Measurements from ENCODE around the gene CRYBG1. TPM values are rescaled to one million over a fixed set of nuclear protein-coding genes. Genes with fewer than 3 reads are reported as not detected.
"Not testable (repeated sequence)": the region's sequence is repeated elsewhere in the genome, so short reads cannot be mapped to it uniquely, and the experiment has no call there.

Gene CRYBG1
- polyA plus RNA-seq, 1 donor (not counting 4 experiments of a cell fraction or from before 2014, with no cell fraction given): 54.7 TPM

DNA sequence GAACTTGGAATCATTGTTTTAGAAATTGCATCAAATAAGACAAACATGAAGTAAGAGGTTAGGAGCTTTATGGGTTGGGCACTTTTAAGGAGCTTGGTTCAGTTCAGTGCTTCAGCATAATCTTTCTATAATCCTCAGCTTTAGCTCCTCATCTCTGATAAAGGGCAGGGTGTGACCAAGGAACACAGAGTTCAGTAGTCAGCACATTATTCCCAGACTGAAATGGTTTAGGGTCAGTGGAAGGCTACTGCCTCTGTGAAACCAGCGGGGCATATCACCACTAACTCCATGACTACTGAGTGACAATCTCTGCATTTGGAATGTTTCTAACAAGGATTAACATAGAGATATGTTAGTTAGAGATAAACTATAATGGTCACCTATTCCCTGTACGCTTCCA is 36.9 kb downstream of the CRYBG1 start:
- no peaks in the 10 kb centered on the region for H3K9me1 ChIP-seq (ENCODE audit: control insufficient read depth, extremely low read depth, insufficient read depth, low read length)
- H3K4me1 ChIP-seq (ENCODE audit: control insufficient read depth, extremely low read depth, insufficient read depth, low read length): no peaks in the 10 kb centered on the region
- TF ChIP-seq, protein P1, sequence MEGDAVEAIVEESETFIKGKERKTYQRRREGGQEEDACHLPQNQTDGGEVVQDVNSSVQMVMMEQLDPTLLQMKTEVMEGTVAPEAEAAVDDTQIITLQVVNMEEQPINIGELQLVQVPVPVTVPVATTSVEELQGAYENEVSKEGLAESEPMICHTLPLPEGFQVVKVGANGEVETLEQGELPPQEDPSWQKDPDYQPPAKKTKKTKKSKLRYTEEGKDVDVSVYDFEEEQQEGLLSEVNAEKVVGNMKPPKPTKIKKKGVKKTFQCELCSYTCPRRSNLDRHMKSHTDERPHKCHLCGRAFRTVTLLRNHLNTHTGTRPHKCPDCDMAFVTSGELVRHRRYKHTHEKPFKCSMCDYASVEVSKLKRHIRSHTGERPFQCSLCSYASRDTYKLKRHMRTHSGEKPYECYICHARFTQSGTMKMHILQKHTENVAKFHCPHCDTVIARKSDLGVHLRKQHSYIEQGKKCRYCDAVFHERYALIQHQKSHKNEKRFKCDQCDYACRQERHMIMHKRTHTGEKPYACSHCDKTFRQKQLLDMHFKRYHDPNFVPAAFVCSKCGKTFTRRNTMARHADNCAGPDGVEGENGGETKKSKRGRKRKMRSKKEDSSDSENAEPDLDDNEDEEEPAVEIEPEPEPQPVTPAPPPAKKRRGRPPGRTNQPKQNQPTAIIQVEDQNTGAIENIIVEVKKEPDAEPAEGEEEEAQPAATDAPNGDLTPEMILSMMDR (optimal IDR thresholded peaks at IDR 0.05 in 1 of 3, IDR thresholded peaks at IDR 0.05 in 1 of 3, conservative IDR thresholded peaks at IDR 0.05 in 1 of 3; ENCODE audit: extremely low read depth in 1 of 3, insufficient read depth in 2 of 3, low read length in 3 of 3): no peak
- no peak for TF ChIP-seq EZH2 (IDR thresholded peaks at IDR 0.05; ENCODE audit: low read length)
- peaks cover 1% of the 10 kb centered on the region for H3K79me2 ChIP-seq (ENCODE audit: control insufficient read depth, insufficient read depth, low read length)
- no peak overlapping the region for H2AFZ ChIP-seq (ENCODE audit: control insufficient read depth, low read length)
- no peaks in the 10 kb centered on the region for H4K20me1 ChIP-seq (ENCODE audit: control insufficient read depth, extremely low read depth, insufficient read depth, low read length)
- no peaks in the 10 kb centered on the region for H3K27me3 ChIP-seq (ENCODE audit: control insufficient read depth, extremely low read depth, insufficient read depth, low read length)
- DNase-seq (ENCODE audit: low read depth, low spot score): no peak
- no peak overlapping the region for H3K9ac ChIP-seq (ENCODE audit: control insufficient read depth, extremely low read depth, insufficient read depth, low read length)
- FAIRE-seq: no peak
- no peak overlapping the region for H3K4me3 ChIP-seq (ENCODE audit: control insufficient read depth in 2 of 3, extremely low read depth in 1 of 3, insufficient read depth in 2 of 3, low read depth in 1 of 3, low read length in 3 of 3)
- no peak overlapping the region for H3K4me2 ChIP-seq (ENCODE audit: control insufficient read depth, extremely low read depth, insufficient read depth, low read depth, low read length)
- no peaks in the 10 kb centered on the region for H3K9me3 ChIP-seq (ENCODE audit: control insufficient read depth, low read depth, low read length)
- peaks cover 0 to 2% of the 10 kb centered on the region in 2 experiments for H3K36me3 ChIP-seq (ENCODE audit: control insufficient read depth in 2 of 2, extremely low read depth in 1 of 2, insufficient read depth in 2 of 2, low read length in 2 of 2)
- dilution Hi-C loops (cut with MboI; ENCODE audit: extremely low pct_ligation_motif_present, low sequenced_read_pairs): no loop called here
- H3K27ac ChIP-seq (ENCODE audit: control insufficient read depth, insufficient read depth, low read length): no peak overlapping the region

DNA sequence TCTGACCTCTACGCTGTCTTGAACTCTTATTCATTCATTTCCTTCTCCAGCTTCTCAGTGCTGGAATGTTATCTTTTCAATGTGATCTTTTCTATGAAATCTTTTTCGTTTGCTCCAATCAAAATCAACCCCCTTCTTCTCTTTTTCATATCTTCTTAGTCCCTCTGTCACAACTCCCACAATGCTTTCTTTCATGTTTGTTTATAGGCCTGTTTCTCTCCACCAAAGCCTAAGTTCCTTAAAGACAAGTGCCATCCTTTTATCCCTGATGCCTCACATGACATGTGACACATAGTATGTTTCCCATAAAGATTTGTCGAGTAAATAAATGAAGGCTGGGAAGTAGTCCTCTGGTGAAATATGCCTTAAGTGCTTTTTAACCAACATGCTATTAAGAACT is 38.1 kb downstream of the CRYBG1 start:
- H3K9ac ChIP-seq (ENCODE audit: control insufficient read depth, extremely low read depth, insufficient read depth, low read length): no peak overlapping the region
- H4K20me1 ChIP-seq (ENCODE audit: control insufficient read depth, extremely low read depth, insufficient read depth, low read length): no peaks in the 10 kb centered on the region
- H3K4me3 ChIP-seq (ENCODE audit: control insufficient read depth in 2 of 3, extremely low read depth in 1 of 3, insufficient read depth in 2 of 3, low read depth in 1 of 3, low read length in 3 of 3): no peak overlapping the region
- H3K36me3 ChIP-seq (ENCODE audit: control insufficient read depth in 2 of 2, extremely low read depth in 1 of 2, insufficient read depth in 2 of 2, low read length in 2 of 2): peaks cover 0 to 2% of the 10 kb centered on the region in 2 experiments
- no peaks in the 10 kb centered on the region for H3K9me1 ChIP-seq (ENCODE audit: control insufficient read depth, extremely low read depth, insufficient read depth, low read length)
- H2AFZ ChIP-seq (ENCODE audit: control insufficient read depth, low read length): no peak overlapping the region
- no peak for DNase-seq (ENCODE audit: low read depth, low spot score)
- no peaks in the 10 kb centered on the region for H3K27me3 ChIP-seq (ENCODE audit: control insufficient read depth, extremely low read depth, insufficient read depth, low read length)
- H3K79me2 ChIP-seq (ENCODE audit: control insufficient read depth, insufficient read depth, low read length): peaks cover 3% of the 10 kb centered on the region
- no peak overlapping the region for H3K27ac ChIP-seq (ENCODE audit: control insufficient read depth, insufficient read depth, low read length)
- no peaks in the 10 kb centered on the region for H3K9me3 ChIP-seq (ENCODE audit: control insufficient read depth, low read depth, low read length)
- no peaks in the 10 kb centered on the region for H3K4me1 ChIP-seq (ENCODE audit: control insufficient read depth, extremely low read depth, insufficient read depth, low read length)
- TF ChIP-seq, protein P1 (optimal IDR thresholded peaks at IDR 0.05 in 1 of 3, IDR thresholded peaks at IDR 0.05 in 1 of 3, conservative IDR thresholded peaks at IDR 0.05 in 1 of 3; ENCODE audit: extremely low read depth in 1 of 3, insufficient read depth in 2 of 3, low read length in 3 of 3): no peak
- TF ChIP-seq EZH2 (IDR thresholded peaks at IDR 0.05; ENCODE audit: low read length): no peak
- H3K4me2 ChIP-seq (ENCODE audit: control insufficient read depth, extremely low read depth, insufficient read depth, low read depth, low read length): no peak overlapping the region
- dilution Hi-C loops (cut with MboI; ENCODE audit: extremely low pct_ligation_motif_present, low sequenced_read_pairs): no loop called here
- no peak for FAIRE-seq

DNA sequence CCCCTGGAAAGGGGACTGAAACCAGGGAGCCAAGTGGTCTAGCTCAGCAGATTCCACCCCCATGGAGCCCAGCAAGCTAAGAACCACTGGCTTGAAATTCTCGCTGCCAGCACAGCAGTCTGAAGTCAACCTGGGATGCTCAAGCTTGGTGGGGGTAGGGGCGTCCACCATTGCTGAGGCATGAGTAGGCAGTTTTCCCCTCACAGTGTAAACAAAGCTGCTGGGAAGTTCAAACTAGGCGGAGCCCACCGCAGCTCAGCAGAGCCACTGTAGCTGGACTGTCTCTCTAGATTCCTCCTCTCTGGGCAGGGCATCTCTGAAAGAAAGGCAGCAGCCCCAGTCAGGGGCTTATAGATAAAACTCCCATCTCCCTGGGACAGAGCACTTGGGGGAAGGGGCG is 44.5 kb downstream of the CRYBG1 start:
- DNase-seq (ENCODE audit: low read depth, low spot score); H3K27ac ChIP-seq (ENCODE audit: control insufficient read depth, insufficient read depth, low read length); H3K27me3 ChIP-seq (ENCODE audit: control insufficient read depth, extremely low read depth, insufficient read depth, low read length); H3K79me2 ChIP-seq (ENCODE audit: control insufficient read depth, insufficient read depth, low read length); H3K9me3 ChIP-seq (ENCODE audit: control insufficient read depth, low read depth, low read length); H3K36me3 ChIP-seq (ENCODE audit: control insufficient read depth in 2 of 2, extremely low read depth in 1 of 2, insufficient read depth in 2 of 2, low read length in 2 of 2); H2AFZ ChIP-seq (ENCODE audit: control insufficient read depth, low read length); H3K4me3 ChIP-seq (ENCODE audit: control insufficient read depth in 2 of 3, extremely low read depth in 1 of 3, insufficient read depth in 2 of 3, low read depth in 1 of 3, low read length in 3 of 3); FAIRE-seq; dilution Hi-C loops (cut with MboI; ENCODE audit: extremely low pct_ligation_motif_present, low sequenced_read_pairs); H3K4me2 ChIP-seq (ENCODE audit: control insufficient read depth, extremely low read depth, insufficient read depth, low read depth, low read length); H3K9me1 ChIP-seq (ENCODE audit: control insufficient read depth, extremely low read depth, insufficient read depth, low read length); H3K4me1 ChIP-seq (ENCODE audit: control insufficient read depth, extremely low read depth, insufficient read depth, low read length); H4K20me1 ChIP-seq (ENCODE audit: control insufficient read depth, extremely low read depth, insufficient read depth, low read length); H3K9ac ChIP-seq (ENCODE audit: control insufficient read depth, extremely low read depth, insufficient read depth, low read length): not testable (repeated sequence)
